ENCODE results near the gene TRIO.
"Not testable (repeated sequence)": the region's sequence is repeated elsewhere in the genome, so short reads cannot be mapped to it uniquely, and the experiment has no call there.

Gene TRIO

DNA sequence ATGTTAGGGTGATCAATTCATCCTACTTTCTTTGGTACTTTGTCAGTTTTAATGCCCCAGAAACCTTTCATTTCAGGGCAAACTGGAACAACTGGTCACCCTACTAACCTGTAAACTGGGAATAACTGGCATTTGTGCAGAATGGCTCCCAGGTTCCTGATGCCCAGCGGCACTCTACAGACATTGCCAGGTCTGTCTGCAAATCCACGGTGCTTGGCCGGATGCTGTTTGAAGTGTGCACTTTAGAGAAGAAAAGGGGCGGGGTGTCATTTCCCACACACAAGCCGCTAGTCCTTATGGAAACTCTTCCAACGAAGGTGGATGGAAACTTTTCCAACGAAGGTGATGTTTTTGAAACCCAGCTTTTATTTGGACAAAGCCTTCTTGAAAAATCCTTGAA, 388.5 kb downstream of the TRIO start:
- no peak for DNase-seq (ENCODE audit: low read depth, low spot score)

DNA sequence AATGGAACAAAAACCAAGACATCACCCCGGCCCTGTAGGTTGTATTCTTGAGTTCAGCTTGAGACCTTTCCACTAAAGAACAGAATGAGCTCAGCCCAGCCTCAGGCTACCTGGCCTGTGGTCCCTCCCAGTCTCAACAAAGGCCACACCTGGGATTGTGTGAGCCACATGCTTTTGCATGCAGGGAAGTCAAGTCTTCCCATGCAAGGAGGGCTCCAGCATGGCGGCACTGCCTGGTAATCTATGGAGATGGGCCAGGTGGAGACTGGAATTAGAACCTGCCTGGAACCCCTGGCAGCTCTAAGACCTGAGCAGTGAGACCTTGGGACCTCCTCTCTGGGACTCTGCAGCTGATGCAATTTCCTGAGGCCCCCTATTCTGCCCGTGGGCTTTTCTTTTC, 389.0 kb downstream of the TRIO start:
- no peak for DNase-seq (ENCODE audit: low read depth, low spot score)

DNA sequence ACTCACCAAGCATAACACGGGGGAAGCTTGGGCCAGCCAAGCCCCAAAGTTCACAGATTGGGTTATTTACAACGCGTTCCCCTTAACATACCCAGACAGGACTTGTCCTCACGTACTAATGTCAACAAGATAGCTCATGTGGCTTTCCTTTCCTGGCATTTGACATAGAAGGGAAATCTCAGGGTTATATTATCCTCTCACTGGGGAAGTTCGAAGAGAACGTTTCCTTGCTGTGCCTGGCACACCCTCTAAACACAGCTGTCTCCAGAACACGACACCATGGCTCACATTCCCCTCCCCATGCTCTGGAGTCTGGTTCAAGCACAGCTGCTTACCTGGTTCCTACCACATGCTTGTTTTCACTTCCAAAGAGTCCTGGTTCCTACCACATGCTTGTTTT, 391.6 kb downstream of the TRIO start:
- peak; percentile 21 for DNase-seq (ENCODE audit: low read depth, low spot score)

DNA sequence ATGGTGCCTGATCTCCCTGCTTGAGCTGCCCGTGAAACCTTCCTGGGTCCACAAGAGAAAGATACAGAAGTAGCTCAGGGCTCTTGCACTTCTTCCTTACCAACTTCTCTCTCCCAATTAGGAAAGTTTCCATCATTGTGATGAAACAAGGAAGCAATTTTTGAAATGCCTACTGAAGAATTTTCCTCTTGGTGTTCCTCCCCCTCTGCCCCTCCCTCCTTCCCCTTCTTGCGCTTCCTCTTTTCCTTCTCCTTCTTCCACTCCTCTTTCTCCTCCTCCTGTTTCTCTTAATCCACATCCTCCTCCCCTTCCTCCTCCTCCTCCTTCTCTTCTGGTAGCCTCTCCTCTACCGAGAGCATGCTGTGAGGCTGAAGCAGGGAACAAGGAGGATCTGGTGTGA, 402.2 kb downstream of the TRIO start:
- no peak for DNase-seq (ENCODE audit: low read depth, low spot score)

DNA sequence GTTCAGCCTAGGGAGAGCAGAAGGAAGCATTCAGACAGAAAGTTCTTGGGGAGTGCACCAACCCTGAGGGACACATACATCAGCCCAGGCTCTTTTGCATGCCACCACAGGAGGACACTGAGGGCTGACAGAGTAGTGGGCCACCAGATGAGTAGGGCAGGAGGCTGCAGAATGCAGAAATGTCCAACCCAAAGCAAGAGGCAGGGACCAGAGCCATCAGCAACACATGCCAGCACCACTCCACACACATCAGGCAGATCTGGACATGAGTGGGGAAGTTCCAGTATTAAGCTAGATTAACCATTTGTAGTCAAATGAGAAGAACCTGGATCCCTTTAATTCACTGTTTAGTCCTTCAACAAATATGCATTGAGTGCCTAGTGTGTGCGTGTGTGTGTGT, 402.7 kb downstream of the TRIO start:
- no peak for DNase-seq (ENCODE audit: low read depth, low spot score)

DNA sequence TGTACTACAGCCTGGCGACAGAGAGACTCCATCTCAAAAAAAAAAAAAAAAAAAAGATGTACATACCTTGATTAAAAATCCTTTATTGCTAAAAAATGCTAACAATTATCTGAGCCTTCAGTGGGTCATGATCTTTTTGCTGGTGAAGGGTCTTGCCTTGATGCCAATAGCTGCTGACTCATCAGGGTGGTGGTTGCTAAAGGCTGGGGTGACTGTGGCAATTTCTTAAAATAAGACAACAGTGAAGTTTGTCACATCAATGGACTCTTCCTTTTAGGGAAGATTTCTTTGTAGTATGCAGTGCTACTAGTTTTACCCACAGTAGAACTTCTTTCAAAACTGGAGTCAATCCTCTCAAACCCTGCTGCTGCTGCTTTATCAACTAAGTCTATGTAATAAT, 404.5 kb downstream of the TRIO start:
- DNase-seq (ENCODE audit: low read depth, low spot score) = no peak

DNA sequence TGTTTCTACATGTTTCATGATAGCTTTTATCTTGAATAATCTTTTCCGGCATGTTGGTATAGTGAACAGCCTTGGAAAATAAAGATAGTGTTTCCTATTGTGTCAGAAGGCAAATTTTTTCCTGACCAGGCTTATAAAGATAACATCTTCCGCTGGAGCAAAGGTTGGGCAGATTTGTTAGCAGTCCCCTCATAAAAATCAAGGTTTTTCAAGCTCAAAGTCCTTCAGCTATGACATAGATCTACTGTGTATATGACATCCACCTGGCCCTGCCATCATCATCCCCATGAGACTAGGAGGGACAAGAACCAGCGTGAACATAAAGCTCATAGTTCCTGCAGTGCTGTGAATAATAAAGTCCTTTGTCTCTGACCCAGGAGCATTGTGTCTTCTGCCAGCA, 408.1 kb downstream of the TRIO start:
- DNase-seq (ENCODE audit: low read depth, low spot score) = no peak

DNA sequence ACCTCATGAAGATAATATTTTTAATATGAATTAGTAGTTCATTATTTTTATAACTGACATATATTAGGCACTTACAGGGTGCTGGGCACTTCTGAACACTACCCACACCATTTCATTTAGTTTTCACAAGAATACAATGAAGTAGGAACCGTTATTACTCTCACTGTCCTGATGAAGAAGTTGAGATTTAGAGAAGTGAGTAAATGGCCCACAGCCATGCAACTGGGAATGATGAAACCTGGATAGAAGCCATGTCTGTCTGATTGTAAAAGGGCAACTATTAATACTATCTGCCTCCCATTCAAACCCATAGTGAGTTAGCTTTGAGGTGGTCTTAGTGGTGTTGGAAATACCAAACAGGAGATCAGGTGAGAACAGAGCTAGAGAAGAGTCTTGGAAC, 408.9 kb downstream of the TRIO start:
- no peak for DNase-seq (ENCODE audit: low read depth, low spot score)

DNA sequence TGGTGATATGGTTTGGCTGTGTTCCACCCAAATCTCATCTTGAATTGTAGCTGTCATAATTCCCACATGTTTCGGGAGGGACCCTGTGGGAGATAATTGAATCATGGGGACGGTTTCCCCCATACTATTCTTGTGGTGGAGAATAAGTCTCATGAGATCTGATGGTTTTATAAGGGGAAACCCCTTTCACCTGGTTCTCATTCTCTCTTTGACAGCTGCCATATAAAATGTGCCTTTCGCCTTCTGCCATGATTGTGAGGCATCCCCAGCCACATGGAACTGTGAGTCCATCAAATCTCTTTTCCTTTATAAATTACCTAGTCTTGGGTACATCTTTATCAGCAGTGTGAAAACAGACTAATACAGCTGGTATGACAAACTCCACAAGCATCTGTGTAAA, 411.1 kb downstream of the TRIO start:
- not testable (repeated sequence) for DNase-seq (ENCODE audit: low read depth, low spot score)

DNA sequence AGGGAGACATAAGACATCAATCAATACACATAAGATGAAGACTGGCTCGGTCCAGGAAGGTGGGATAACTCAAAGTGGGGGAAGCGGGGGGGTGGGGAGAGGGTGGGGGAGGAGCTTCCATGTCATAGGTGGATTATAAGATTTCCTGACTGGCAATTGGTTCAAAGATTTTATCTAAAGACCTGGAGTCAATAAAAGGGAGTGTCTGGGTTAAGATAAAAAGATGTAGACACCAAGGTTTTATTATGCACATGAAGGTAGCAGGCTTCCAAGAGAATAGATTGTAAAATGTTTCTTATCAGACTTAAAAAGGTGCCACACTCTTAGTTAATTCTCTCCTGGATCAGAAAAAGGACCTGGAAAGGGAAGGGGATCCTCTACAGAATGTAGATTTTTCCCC, 412.9 kb downstream of the TRIO start:
- DNase-seq (ENCODE audit: low read depth, low spot score) = no peak

DNA sequence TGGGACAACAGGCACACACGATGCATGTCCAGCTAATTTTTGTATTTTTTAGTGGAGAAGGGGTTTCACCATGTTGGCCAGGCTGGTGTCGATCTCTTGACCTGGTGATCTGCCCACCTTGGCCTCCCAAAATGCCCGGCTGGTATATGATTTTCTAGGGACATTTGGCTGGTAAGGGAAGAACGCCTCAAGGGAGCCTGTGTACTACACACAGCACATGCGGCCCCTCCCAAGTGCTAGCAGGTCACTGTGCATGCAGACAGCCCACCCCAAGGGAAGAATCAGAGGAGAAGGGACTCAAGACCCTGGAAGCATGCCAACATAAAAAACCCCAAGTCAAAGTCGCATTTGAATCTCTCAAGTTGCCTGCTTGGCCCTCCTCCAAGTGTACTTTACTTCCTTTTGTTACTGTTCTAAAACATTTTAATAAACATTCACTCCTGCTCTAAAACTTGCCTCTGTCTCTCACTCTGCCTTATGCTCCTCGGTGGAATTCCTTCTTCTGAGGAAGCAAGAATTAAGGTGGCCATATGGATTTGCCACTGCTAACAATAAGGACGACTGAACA, 414.1 kb downstream of the TRIO start:
- DNase-seq (ENCODE audit: low read depth, low spot score) = no peak

DNA sequence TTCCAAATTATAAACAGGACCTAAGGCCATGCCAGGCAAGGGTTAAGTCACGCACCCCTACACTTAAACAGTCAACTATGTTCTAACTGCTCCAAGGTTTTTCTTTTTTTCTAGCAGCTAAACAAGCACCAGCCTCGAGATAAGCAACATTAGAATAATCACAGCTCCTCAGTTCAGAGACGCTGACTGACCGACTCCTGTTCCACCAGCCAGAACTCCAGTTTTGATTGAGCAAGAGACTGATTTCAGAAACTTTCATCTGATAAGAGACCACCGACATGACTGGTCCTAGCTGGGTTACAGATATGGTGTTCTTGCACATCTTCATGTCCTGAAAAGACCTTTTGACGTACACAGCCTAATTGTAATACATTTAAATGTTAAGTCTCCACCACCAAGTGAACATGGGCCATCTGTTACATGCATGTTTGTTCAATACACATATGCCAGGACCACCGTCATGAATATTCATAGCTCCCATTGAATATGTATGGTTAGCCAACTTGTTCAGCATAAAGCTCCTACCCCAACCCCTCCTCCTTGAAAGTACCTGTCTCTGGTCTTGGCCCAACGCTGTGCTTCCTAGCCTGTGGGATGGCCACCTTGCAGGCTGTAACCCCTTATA, 414.8 kb downstream of the TRIO start:
- no peak for DNase-seq (ENCODE audit: low read depth, low spot score)
